ENCODE results near the gene UNC13C.

DNA sequence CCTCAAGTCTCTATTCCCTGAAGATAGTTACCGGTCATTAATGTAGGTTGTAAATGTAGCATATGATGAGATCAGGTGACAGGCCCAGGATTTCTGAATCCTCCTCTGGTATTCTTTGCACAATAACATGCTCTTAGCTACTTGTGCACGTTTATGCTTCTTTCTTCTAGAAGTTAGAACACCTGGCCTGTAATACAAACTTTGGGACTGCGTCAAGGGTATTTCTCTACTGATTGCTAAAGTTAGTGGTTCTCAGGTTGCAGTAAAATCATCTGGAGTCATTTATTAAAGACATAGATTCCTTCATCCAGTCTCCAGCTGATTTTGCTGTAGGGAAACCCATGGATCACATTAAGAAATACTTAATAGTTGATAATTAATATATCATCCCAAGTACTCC is 48.0 kb downstream of the UNC13C start:
- TF ChIP-seq CTCF (IDR thresholded peaks at IDR 0.05; ENCODE audit: insufficient read depth, low read depth, low read length), result no peak
- TF ChIP-seq EZH2 (IDR thresholded peaks at IDR 0.05; ENCODE audit: insufficient read depth, low read length), result no peak

Measured in astrocyte (in vitro differentiated cells and primary cell).